ENCODE data around the gene ENG.
"Not testable (repeated sequence)": the region's sequence is repeated elsewhere in the genome, so short reads cannot be mapped to it uniquely, and the experiment has no call there.

Gene ENG

DNA sequence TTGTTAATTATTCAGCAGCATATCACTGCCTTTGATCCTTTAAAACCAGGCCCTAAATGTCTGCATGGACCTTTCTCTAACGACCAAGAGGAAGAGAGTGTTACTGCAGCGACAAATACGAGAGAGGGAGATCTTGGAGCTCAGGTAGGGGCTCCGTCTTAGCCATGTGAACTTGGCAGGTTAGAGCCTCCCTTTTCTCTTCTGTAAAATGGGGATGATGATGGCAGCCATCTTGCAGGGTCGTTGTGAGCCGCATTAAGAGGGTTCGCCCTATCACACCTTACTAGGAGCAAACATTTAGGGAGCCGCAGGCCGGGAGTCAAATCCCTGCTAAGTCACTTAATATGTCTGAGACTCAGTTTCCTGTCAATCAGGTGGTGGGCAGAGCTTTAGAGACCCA lies 1.6 kb downstream of the ENG start:
- Histone ChIP-seq H3K27ac (ENCODE audit: low read depth, low read length) (no peak overlapping the region), H3K9me3 (ENCODE audit: control insufficient read depth, insufficient read depth, low read depth, low read length) (peaks cover 17% of the 10 kb centered on the region), H3K27me3 (ENCODE audit: control insufficient read depth, insufficient read depth, low read length) (no peaks in the 10 kb centered on the region), H3K9ac (ENCODE audit: low read length) (no peak overlapping the region), H3K4me1 (ENCODE audit: control insufficient read depth, insufficient read depth, low read length) (peaks cover 14% of the 10 kb centered on the region; the same call in 1 of the 2 replicates), H3K36me3 (ENCODE audit: control insufficient read depth, insufficient read depth, low read length) (no peaks in the 10 kb centered on the region), H3K4me3 (ENCODE audit: low read depth, low read length) (no peak overlapping the region)

DNA sequence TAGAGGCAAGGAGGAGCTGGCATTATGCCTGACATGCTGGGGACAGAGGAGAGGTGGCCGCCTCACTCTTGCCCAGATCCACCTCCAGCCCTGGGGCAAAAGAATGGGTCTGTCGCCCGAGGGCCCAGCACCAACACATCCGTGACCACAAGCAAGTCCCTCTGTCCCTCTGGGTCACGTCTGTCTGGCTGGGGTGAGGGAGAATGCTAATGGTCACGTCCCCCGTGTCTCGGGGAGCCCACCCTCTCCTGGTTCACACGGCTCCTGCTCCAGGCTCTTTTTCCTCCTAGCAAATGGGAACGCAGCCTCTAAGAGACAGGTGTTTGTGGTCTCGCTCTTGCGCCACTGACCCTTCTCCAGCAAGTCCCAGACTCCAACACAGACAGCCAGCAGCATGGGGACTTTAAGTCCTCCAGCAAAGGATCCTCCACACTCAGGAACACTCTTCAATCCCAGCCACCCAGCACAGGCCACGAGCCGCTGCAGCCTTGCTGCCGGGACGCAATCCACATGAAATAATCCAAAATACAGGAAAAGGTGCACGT lies 4.1 kb downstream of the ENG start:
- Histone ChIP-seq H3K9ac (ENCODE audit: low read length) (no peak overlapping the region), H3K36me3 (ENCODE audit: control insufficient read depth, insufficient read depth, low read length) (no peaks in the 10 kb centered on the region), H3K9me3 (ENCODE audit: control insufficient read depth, insufficient read depth, low read depth, low read length) (peaks cover 17% of the 10 kb centered on the region), H3K27me3 (ENCODE audit: control insufficient read depth, insufficient read depth, low read length) (no peaks in the 10 kb centered on the region), H3K4me3 (ENCODE audit: low read depth, low read length) (no peak overlapping the region), H3K27ac (ENCODE audit: low read depth, low read length) (no peak overlapping the region), H3K4me1 (ENCODE audit: control insufficient read depth, insufficient read depth, low read length) (peaks cover 16% of the 10 kb centered on the region; the same call in 1 of the 2 replicates)

DNA sequence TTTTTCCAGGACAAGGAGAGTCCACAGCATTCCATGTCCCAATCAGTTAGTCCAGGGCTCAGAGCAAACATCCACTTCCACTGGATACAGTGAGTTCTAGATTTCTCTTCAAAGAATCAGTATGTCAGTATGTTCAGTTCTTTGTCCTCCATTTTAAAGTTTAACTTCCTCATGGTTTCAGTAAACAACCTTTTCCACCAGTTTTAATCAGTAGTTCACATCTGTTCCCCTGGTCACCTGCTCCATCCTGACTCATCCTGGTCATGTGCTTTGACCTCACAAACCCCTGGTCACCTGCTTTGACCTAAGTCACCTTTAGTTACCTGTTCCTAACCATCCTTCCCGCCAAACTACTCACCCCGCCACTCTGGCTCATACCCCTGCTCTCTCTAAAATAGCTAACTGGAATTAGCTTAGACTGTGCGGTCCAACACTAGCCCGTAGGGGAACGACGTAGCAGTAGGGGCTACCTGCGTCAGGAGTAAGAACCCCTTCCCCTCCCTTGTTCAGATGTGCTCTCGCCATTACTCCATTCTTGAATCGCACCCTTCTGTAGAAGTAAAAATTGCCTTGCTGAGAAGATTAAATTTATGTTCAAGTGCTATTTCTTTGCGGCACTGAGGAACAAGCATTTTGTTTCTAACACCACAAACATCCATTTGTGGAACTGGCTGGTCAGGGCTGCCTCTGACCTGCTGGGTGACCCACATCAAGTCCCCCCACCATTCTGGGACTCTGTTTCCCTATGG lies 5.5 kb downstream of the ENG start:
- H3K4me3 ChIP-seq (ENCODE audit: low read depth, low read length), result no peak overlapping the region
- no peaks in the 10 kb centered on the region for H3K27me3 ChIP-seq (ENCODE audit: control insufficient read depth, insufficient read depth, low read length)
- no peak overlapping the region for H3K27ac ChIP-seq (ENCODE audit: low read depth, low read length)
- no peaks in the 10 kb centered on the region for H3K36me3 ChIP-seq (ENCODE audit: control insufficient read depth, insufficient read depth, low read length)
- H3K4me1 ChIP-seq (ENCODE audit: control insufficient read depth, insufficient read depth, low read length), result peaks cover 18% of the 10 kb centered on the region; the same call in 1 of the 2 replicates
- peaks cover 17% of the 10 kb centered on the region for H3K9me3 ChIP-seq (ENCODE audit: control insufficient read depth, insufficient read depth, low read depth, low read length)
- no peak overlapping the region for H3K9ac ChIP-seq (ENCODE audit: low read length)

DNA sequence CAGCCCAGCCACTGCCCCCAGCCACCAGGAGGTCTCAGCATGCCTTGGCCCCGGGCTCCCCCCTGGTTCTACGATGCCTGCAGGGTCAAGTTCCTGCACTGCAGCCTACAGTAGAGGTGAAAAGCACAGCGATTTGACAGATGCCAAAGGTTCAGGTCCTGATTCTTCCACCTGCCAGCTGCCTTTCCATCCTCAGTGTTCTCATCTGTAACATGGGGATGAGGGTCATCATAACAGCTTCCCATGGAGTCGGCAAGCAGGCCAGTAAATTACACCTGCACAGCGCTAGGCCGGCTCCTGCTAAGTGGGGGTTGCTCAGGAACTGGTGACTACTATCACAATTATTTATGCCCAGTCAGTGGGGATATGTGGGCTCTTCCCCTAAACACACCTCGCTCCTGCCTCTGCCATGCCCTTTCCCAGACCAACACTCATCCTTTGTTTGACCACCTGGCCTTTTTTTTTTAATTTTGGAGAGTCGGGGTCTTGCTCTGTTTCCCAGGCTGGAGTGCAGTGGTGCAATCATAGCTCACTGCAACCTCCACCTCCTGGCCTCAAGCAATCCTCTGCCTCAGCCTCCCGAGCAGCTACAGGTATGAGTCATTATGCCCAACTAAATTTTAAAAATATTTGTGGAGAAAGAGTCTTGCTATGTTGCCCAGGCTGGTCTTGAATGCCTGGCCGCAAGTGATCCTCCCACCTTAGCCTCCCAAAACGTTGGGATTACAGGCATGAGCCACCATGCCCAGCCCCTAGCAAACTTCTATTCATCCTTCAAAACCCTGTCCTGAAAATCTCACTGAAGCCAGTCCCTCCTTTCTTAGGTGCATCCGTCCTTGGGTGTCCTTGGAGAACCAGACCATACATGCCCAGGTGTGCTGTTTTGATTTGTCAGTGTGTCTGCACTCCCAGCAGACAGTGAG lies 6.4 kb downstream of the ENG start:
- Histone ChIP-seq H3K27me3 (ENCODE audit: control insufficient read depth, insufficient read depth, low read length) (no peaks in the 10 kb centered on the region), H3K27ac (ENCODE audit: low read depth, low read length) (no peak overlapping the region), H3K4me3 (ENCODE audit: low read depth, low read length) (no peak overlapping the region), H3K9ac (ENCODE audit: low read length) (no peak overlapping the region), H3K36me3 (ENCODE audit: control insufficient read depth, insufficient read depth, low read length) (no peaks in the 10 kb centered on the region), H3K4me1 (ENCODE audit: control insufficient read depth, insufficient read depth, low read length) (peaks cover 13% of the 10 kb centered on the region; the same call in 1 of the 2 replicates), H3K9me3 (ENCODE audit: control insufficient read depth, insufficient read depth, low read depth, low read length) (peaks cover 17% of the 10 kb centered on the region)

DNA sequence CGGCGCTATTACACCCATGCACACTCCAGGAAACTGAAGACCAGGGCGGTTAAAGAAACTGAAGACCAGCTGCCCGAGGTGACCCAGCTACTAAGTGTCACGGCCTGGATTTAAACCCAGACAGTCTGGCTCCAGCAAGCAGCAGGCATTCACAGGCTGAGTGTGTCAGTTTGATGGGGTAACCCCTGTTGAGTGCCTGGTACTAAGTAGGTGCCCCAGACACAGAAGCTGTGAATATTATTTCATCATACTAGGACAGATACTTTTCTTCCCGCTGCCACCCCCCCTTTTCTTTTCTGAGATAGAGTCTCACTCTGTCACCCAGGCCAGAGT lies 7.3 kb downstream of the ENG start:
- Histone ChIP-seq H3K27me3 (ENCODE audit: control insufficient read depth, insufficient read depth, low read length) (no peaks in the 10 kb centered on the region), H3K9ac (ENCODE audit: low read length) (no peak overlapping the region), H3K36me3 (ENCODE audit: control insufficient read depth, insufficient read depth, low read length) (no peaks in the 10 kb centered on the region), H3K9me3 (ENCODE audit: control insufficient read depth, insufficient read depth, low read depth, low read length) (peaks cover 17% of the 10 kb centered on the region), H3K27ac (ENCODE audit: low read depth, low read length) (no peak overlapping the region), H3K4me3 (ENCODE audit: low read depth, low read length) (no peak overlapping the region), H3K4me1 (ENCODE audit: control insufficient read depth, insufficient read depth, low read length) (peaks cover 13% of the 10 kb centered on the region; the same call in 1 of the 2 replicates)

DNA sequence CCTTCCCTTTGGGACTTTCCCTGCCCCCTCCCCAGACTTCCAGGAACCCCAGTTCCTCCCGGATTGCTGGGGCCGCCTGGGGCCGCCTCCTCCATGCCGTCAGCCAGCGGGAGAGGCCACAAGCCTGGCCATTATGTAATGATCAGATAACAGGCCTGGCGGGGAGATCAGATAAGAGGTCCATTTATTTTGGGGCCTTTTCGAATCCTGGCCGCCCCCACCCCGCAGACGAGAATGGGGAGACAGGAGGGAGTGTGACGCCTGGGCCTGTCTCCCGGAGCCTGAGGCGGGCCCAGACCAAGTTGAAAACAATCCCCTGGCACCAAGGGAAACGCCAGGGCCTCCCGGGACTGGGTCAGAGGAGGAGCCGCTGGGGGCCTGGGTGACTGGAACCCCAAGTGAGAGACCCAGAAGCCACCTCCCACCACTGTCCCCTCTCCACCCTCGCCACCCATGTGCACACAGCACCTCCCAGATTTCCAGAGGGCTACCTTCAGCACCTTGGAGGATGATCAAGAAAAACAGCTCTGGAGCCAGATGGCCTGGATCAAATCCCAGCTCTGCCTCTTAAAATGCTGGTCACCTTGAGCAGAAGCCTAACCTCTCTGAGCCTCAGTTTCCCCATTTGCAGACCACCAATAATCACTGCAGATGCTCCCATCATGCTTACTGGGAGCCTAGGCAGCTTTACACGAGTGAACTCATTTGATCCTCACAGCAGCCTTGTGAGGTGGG lies 7.8 kb downstream of the ENG start:
- Histone ChIP-seq H3K36me3 (ENCODE audit: control insufficient read depth, insufficient read depth, low read length) (no peaks in the 10 kb centered on the region), H3K4me1 (ENCODE audit: control insufficient read depth, insufficient read depth, low read length) (peaks cover 13% of the 10 kb centered on the region; the same call in 1 of the 2 replicates), H3K9ac (ENCODE audit: low read length) (no peak overlapping the region), H3K4me3 (ENCODE audit: low read depth, low read length) (no peak overlapping the region), H3K27ac (ENCODE audit: low read depth, low read length) (no peak overlapping the region), H3K27me3 (ENCODE audit: control insufficient read depth, insufficient read depth, low read length) (no peaks in the 10 kb centered on the region), H3K9me3 (ENCODE audit: control insufficient read depth, insufficient read depth, low read depth, low read length) (peaks cover 17% of the 10 kb centered on the region)

DNA sequence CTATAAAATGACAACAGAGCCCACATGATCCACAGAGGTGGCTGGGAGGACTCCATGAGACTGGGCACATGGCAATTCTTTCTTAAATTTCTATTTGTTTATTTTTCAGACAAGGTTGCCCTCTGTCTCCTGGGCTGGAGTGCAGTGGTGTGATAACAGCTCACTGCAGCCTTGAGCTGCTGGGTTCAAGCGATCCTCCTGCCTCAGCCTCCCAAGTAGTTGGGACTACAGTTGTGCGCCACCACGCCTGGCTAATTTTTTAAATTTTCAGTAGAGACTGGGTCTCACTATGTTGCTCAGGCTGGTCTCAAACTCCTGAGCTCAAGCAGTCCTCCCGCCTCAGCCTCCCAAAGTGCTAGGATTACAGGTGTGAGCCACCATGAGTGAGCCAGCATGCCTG lies 8.8 kb downstream of the ENG start:
- Histone ChIP-seq H3K9me3 (ENCODE audit: control insufficient read depth, insufficient read depth, low read depth, low read length) (peaks cover 17% of the 10 kb centered on the region), H3K4me1 (ENCODE audit: control insufficient read depth, insufficient read depth, low read length) (peaks cover 13% of the 10 kb centered on the region; the same call in 1 of the 2 replicates), H3K27ac (ENCODE audit: low read depth, low read length) (peak overlapping the region; percentile 13; the same call in 1 of the 2 replicates)
- not testable (repeated sequence) for H3K4me3 ChIP-seq (ENCODE audit: low read depth, low read length); H3K27me3 ChIP-seq (ENCODE audit: control insufficient read depth, insufficient read depth, low read length); H3K9ac ChIP-seq (ENCODE audit: low read length); H3K36me3 ChIP-seq (ENCODE audit: control insufficient read depth, insufficient read depth, low read length)

DNA sequence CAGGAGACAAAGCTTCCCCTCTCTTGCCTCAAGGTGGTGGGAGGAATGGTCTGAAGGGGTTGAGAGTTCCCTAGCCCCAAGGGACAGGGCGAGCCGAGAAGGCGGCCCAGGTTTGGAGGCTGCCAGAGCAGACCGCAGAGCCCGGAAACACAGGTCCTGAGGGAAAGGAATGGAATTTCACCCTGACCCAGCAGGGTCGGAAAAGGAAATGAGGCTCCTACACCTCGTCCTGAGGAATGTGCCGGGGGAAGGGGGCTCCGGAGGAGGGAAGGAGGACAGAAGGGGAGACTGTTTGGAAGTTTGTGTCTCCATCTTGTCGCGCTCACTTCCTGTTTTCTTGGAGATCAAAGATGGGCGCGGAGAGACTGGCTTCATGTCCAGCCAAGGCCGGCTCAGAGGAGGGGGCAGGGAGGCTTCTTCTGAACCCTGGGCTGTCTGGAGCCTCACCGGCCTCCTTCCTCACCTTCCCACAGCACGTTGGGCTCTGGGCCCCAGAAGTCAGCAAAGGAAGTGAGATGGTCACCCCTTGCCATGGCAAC lies 9.6 kb downstream of the ENG start:
- Histone ChIP-seq H3K9me3 (ENCODE audit: control insufficient read depth, insufficient read depth, low read depth, low read length) (peaks cover 15% of the 10 kb centered on the region), H3K36me3 (ENCODE audit: control insufficient read depth, insufficient read depth, low read length) (no peaks in the 10 kb centered on the region), H3K4me1 (ENCODE audit: control insufficient read depth, insufficient read depth, low read length) (peaks cover 13% of the 10 kb centered on the region; the same call in 1 of the 2 replicates), H3K27me3 (ENCODE audit: control insufficient read depth, insufficient read depth, low read length) (no peaks in the 10 kb centered on the region), H3K27ac (ENCODE audit: low read depth, low read length) (peak overlapping the region; percentile 13; the same call in 1 of the 2 replicates), H3K9ac (ENCODE audit: low read length) (peak overlapping the region; percentile 45), H3K4me3 (ENCODE audit: low read depth, low read length) (peak overlapping the region; percentile 24; the same call in 1 of the 2 replicates)

DNA sequence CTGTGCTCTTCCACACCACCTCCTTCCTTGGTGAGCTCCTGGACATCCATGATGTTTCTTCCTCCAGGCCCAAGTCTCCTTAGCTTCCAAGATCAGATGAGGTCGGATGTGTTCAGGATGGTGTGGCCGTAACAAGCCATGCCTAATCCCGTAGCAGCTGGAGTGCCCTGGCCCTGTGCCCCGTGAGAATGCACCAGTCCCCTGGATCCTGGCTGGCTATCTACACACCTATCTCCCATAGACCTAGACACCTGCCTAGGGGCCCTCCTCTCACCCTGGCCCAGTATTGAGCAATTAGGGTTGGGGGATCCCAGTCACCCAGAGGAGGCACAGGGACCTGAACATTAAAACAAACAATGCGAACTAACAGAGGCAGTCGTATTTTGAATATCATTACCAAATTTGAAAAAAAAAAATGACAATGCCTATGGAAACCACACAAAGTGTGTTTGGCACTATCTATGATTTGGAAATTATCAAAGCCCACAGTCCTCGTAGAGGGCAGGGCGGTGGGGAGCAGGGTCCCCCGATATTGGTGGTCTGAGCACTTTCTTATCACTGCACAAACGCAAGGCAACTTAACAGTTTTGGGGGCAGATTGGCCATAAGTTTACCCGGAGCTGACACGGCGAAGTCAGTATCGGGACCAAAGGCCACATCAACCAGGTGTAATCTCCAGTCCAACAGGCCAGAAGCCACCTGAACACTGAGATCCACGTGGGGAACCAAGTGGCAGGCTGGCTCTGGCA lies 13.2 kb downstream of the ENG start:
- Histone ChIP-seq H3K9ac (ENCODE audit: low read length) (no peak overlapping the region), H3K4me1 (ENCODE audit: control insufficient read depth, insufficient read depth, low read length) (peaks cover 22% of the 10 kb centered on the region; the same call in 1 of the 2 replicates), H3K27ac (ENCODE audit: low read depth, low read length) (no peak overlapping the region), H3K36me3 (ENCODE audit: control insufficient read depth, insufficient read depth, low read length) (no peaks in the 10 kb centered on the region), H3K27me3 (ENCODE audit: control insufficient read depth, insufficient read depth, low read length) (no peaks in the 10 kb centered on the region), H3K4me3 (ENCODE audit: low read depth, low read length) (no peak overlapping the region), H3K9me3 (ENCODE audit: control insufficient read depth, insufficient read depth, low read depth, low read length) (no peaks in the 10 kb centered on the region)
